Measurements from ENCODE around the gene INO80E.

The INO80E gene

DNA sequence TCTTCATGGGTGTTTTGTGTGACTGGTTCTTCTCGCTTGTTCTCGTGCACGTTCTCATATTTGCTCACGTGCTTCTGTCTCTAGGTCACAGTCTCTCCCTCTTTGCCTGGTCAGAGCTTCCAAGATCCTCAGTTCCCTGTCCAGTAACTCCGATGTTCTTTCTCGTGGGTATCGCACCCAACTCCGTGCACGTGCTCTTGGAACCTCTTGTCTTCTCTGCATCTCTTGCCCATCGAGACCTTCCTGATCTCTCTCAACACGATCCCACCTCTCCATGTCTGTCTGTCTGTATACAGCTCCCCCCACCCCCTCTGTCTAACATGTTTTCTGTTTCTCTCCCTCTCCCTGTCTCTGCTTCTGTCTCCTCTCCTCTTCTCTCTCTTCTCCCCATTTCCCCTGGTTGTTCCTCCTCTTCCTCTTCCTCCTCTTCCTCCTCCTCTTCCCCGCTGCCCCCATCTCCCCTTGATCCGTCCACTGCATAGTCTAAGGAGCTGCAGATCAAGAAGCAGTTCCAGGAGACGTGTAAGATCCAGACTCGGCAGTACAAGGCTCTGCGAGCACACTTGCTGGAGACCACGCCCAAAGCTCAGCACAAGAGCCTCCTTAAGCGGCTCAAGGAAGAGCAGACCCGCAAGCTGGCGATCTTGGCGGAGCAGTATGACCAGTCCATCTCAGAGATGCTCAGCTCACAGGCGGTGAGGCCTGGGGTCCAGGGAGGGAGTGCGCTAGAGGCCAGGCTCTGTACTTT lies 6.8 kb upstream of the INO80E start:
- Histone ChIP-seq H3K27me3 (ENCODE audit: insufficient read depth, low read length, poor library complexity, severe bottlenecking) (no peaks in the 10 kb centered on the region), H3K36me3 (ENCODE audit: insufficient read depth, low read length) (peaks cover 72% of the 10 kb centered on the region; the same call in 1 of the 2 replicates), H3F3A (ENCODE audit: low read depth) (0 out of 2 replicates have a peak, but pooled peaks cover 3% of the 10 kb centered on the region), H3K4me1 (ENCODE audit: insufficient read depth, low read length, poor library complexity, severe bottlenecking) (peaks cover 6% of the 10 kb centered on the region), H4K20me1 (ENCODE audit: insufficient read depth, low read length, poor library complexity, severe bottlenecking) (peaks cover 4% of the 10 kb centered on the region), H3K9ac (ENCODE audit: low read depth, low read length, poor library complexity, severe bottlenecking) (no peak overlapping the region), H3K79me2 (ENCODE audit: insufficient read depth, low read length) (peaks cover 8% of the 10 kb centered on the region), H3K4me2 (ENCODE audit: low read depth, low read length, poor library complexity, severe bottlenecking) (no peak overlapping the region), H3K4me3 (ENCODE audit: low read length, poor library complexity, severe bottlenecking) (no peak overlapping the region), H3K9me3 (ENCODE audit: insufficient read depth, low read depth, low read length) (no peaks in the 10 kb centered on the region), H2AFZ (ENCODE audit: low read length) (no peak overlapping the region), H3K9me2 (replicated peaks; ENCODE audit: low read depth, low read length) (no peaks in the 10 kb centered on the region)
- TF ChIP-seq, protein P1, sequence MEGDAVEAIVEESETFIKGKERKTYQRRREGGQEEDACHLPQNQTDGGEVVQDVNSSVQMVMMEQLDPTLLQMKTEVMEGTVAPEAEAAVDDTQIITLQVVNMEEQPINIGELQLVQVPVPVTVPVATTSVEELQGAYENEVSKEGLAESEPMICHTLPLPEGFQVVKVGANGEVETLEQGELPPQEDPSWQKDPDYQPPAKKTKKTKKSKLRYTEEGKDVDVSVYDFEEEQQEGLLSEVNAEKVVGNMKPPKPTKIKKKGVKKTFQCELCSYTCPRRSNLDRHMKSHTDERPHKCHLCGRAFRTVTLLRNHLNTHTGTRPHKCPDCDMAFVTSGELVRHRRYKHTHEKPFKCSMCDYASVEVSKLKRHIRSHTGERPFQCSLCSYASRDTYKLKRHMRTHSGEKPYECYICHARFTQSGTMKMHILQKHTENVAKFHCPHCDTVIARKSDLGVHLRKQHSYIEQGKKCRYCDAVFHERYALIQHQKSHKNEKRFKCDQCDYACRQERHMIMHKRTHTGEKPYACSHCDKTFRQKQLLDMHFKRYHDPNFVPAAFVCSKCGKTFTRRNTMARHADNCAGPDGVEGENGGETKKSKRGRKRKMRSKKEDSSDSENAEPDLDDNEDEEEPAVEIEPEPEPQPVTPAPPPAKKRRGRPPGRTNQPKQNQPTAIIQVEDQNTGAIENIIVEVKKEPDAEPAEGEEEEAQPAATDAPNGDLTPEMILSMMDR (conservative IDR thresholded peaks at IDR 0.05; ENCODE audit: low read length): no peak
- TF ChIP-seq EZH2phosphoT487 (IDR thresholded peaks at IDR 0.05; ENCODE audit: borderline replicate concordance): no peak

DNA sequence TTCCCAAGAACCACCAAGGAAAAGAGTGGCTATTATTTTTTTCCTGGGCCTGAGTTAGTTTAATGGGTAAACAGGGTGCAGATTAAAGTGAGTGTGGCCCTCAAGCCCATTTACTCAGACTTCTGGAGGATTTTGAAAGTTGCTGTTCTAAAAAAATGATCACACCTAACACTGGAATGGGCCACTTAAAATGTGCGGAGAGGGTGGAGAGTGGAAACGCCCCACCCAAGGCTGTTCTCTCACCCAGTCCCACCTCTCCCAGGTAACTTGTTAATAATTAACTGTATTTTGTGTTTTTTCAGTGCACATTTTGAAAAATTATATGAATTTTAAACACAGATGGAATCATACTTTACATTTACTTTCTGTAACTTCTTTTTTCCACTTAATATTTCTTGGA lies 6.0 kb upstream of the INO80E start:
- peaks cover 11% of the 10 kb centered on the region for H4K20me1 ChIP-seq (ENCODE audit: insufficient read depth, low read length, poor library complexity, severe bottlenecking)
- peaks cover 65% of the 10 kb centered on the region; the same call in 1 of the 2 replicates for H3K36me3 ChIP-seq (ENCODE audit: insufficient read depth, low read length)
- H2AFZ ChIP-seq (ENCODE audit: low read length): no peak overlapping the region
- H3K4me1 ChIP-seq (ENCODE audit: insufficient read depth, low read length, poor library complexity, severe bottlenecking): peaks cover 12% of the 10 kb centered on the region
- no peaks in the 10 kb centered on the region for H3K9me2 ChIP-seq (replicated peaks; ENCODE audit: low read depth, low read length)
- no peak overlapping the region for H3K9ac ChIP-seq (ENCODE audit: low read depth, low read length, poor library complexity, severe bottlenecking)
- H3K4me3 ChIP-seq (ENCODE audit: low read length, poor library complexity, severe bottlenecking): no peak overlapping the region
- H3K79me2 ChIP-seq (ENCODE audit: insufficient read depth, low read length): peaks cover 16% of the 10 kb centered on the region
- H3K27me3 ChIP-seq (ENCODE audit: insufficient read depth, low read length, poor library complexity, severe bottlenecking): no peaks in the 10 kb centered on the region
- H3K4me2 ChIP-seq (ENCODE audit: low read depth, low read length, poor library complexity, severe bottlenecking): no peak overlapping the region
- H3F3A ChIP-seq (ENCODE audit: low read depth): 0 out of 2 replicates have a peak, but pooled peaks cover 3% of the 10 kb centered on the region
- TF ChIP-seq EZH2phosphoT487 (IDR thresholded peaks at IDR 0.05; ENCODE audit: borderline replicate concordance): no peak
- TF ChIP-seq, protein P1 (conservative IDR thresholded peaks at IDR 0.05; ENCODE audit: low read length): no peak
- no peaks in the 10 kb centered on the region for H3K9me3 ChIP-seq (ENCODE audit: insufficient read depth, low read depth, low read length)

DNA sequence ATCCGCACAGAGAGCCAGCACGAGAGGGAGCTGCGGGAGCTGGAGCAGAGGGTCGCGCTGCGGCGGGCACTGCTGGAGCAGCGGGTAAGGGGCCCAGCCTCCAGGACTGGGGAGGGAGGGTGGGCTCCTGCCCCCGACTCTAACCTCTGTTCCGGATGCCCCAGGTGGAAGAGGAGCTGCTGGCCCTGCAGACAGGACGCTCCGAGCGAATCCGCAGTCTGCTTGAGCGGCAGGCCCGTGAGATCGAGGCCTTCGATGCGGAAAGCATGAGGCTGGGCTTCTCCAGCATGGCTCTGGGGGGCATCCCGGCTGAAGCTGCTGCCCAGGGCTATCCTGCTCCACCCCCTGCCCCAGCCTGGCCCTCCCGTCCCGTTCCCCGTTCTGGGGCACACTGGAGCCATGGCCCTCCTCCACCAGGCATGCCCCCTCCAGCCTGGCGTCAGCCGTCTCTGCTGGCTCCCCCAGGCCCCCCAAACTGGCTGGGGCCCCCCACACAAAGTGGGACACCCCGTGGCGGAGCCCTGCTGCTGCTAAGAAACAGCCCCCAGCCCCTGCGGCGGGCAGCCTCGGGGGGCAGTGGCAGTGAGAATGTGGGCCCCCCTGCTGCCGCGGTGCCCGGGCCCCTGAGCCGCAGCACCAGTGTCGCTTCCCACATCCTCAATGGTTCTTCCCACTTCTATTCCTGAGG lies 5.0 kb upstream of the INO80E start:
- Histone ChIP-seq H3K79me2 (ENCODE audit: insufficient read depth, low read length) (peaks cover 18% of the 10 kb centered on the region), H3K9ac (ENCODE audit: low read depth, low read length, poor library complexity, severe bottlenecking) (no peak overlapping the region), H3K4me3 (ENCODE audit: low read length, poor library complexity, severe bottlenecking) (no peak overlapping the region), H3K4me2 (ENCODE audit: low read depth, low read length, poor library complexity, severe bottlenecking) (no peak overlapping the region), H2AFZ (ENCODE audit: low read length) (no peak overlapping the region), H3K9me2 (replicated peaks; ENCODE audit: low read depth, low read length) (no peaks in the 10 kb centered on the region), H3K27me3 (ENCODE audit: insufficient read depth, low read length, poor library complexity, severe bottlenecking) (no peaks in the 10 kb centered on the region), H4K20me1 (ENCODE audit: insufficient read depth, low read length, poor library complexity, severe bottlenecking) (peaks cover 11% of the 10 kb centered on the region), H3K36me3 (ENCODE audit: insufficient read depth, low read length) (peaks cover 55% of the 10 kb centered on the region; the same call in 1 of the 2 replicates), H3K9me3 (ENCODE audit: insufficient read depth, low read depth, low read length) (no peaks in the 10 kb centered on the region), H3F3A (ENCODE audit: low read depth) (0 out of 2 replicates have a peak, but pooled peaks cover 3% of the 10 kb centered on the region), H3K4me1 (ENCODE audit: insufficient read depth, low read length, poor library complexity, severe bottlenecking) (peaks cover 12% of the 10 kb centered on the region)
- no peak for TF ChIP-seq EZH2phosphoT487 (IDR thresholded peaks at IDR 0.05; ENCODE audit: borderline replicate concordance)
- TF ChIP-seq, protein P1 (conservative IDR thresholded peaks at IDR 0.05; ENCODE audit: low read length): no peak

Data from Loucy (cell line).